HG02938 (cell line): ENCODE measurements around the gene HIRIP3.
A peak's percentile ranks its signal among the peaks of the same experiment; 100 is the strongest.

Experiments
- ATAC-seq: cut with Tn5 transposase; IDR thresholded peaks from one replicate; pipeline ENCODE4 v1.9.1; 2021; ENCODE audit warnings: mild to moderate bottlenecking, moderate library complexity; ENCODE audit not compliant: unreplicated experiment

HIRIP3 gene

GRCh38 chr16:29984764-29985147, 10.7 kb downstream of the HIRIP3 start:
- no peak for ATAC-seq

- ATAC-seq, result no peak
These were observed 11.2 kb downstream of the HIRIP3 start for GRCh38 chr16:29984137-29984763.

- no peak for ATAC-seq
These were observed 11.8 kb downstream of the HIRIP3 start for GRCh38 chr16:29983420-29984136.

GRCh38 chr16:29982560-29983419, 12.6 kb downstream of the HIRIP3 start:
- ATAC-seq, result no peak

GRCh38 chr16:29978564-29979270, 16.7 kb downstream of the HIRIP3 start:
- no peak for ATAC-seq

GRCh38 chr16:29978081-29978480, 17.3 kb downstream of the HIRIP3 start:
- no peak for ATAC-seq

GRCh38 chr16:29977063-29977825, 18.2 kb downstream of the HIRIP3 start:
- ATAC-seq, result no peak

GRCh38 chr16:29975811-29976511, 19.5 kb downstream of the HIRIP3 start:
- no peak for ATAC-seq

- no peak for ATAC-seq
These were observed 20.3 kb downstream of the HIRIP3 start for GRCh38 chr16:29975134-29975538.

GRCh38 chr16:29974291-29975133, 20.9 kb downstream of the HIRIP3 start:
- no peak for ATAC-seq

GRCh38 chr16:29973384-29974246, 21.8 kb downstream of the HIRIP3 start, which contains the start of gene TAOK2:
Gene TAOK2, plus strand, starts transcription at chr16:29973868. Its CDS starts 3,905 bp downstream, at chr16:29977773.
- ATAC-seq, result peak; percentile 91

- no peak for ATAC-seq
These were observed 22.4 kb downstream of the HIRIP3 start for GRCh38 chr16:29972992-29973383.

- ATAC-seq, result no peak
These were observed 22.9 kb downstream of the HIRIP3 start for GRCh38 chr16:29972500-29972899.

- ATAC-seq, result no peak
These were observed 24.1 kb downstream of the HIRIP3 start for GRCh38 chr16:29971304-29971703.

GRCh38 chr16:29968205-29968604, 27.2 kb downstream of the HIRIP3 start:
- no peak for ATAC-seq

- no peak for ATAC-seq
These were observed 32.2 kb downstream of the HIRIP3 start for GRCh38 chr16:29963021-29963743.

GRCh38 chr16:29962344-29962994, 32.9 kb downstream of the HIRIP3 start:
- ATAC-seq, result no peak
